ENCODE measurements around the gene SSH2.
"Not testable (repeated sequence)": the region's sequence is repeated elsewhere in the genome, so short reads cannot be mapped to it uniquely, and the experiment has no call there.

SSH2 gene

GRCh38 chr17:29874358-29874757 lies 55.7 kb downstream of the SSH2 start:
- DNase-seq, result not testable (repeated sequence)

- no peak for DNase-seq
Measured at GRCh38 chr17:29873476-29873875, 56.6 kb downstream of the SSH2 start.

- no peak for DNase-seq
Measured at GRCh38 chr17:29870836-29871465, 59.1 kb downstream of the SSH2 start.

- peak in 1 of 2 donors; percentile 5 for DNase-seq
Measured at GRCh38 chr17:29867643-29868181, 62.3 kb downstream of the SSH2 start.

GRCh38 chr17:29866746-29867404 lies 63.2 kb downstream of the SSH2 start:
- DNase-seq, result no peak

GRCh38 chr17:29864615-29865014 lies 65.4 kb downstream of the SSH2 start:
- no peak for DNase-seq

- DNase-seq, result not testable (repeated sequence)
Measured at GRCh38 chr17:29864123-29864522, 65.9 kb downstream of the SSH2 start.

GRCh38 chr17:29862951-29863350 lies 67.1 kb downstream of the SSH2 start:
- DNase-seq, result no peak

GRCh38 chr17:29862127-29862526 lies 67.9 kb downstream of the SSH2 start:
- DNase-seq, result no peak

GRCh38 chr17:29859445-29859844 lies 70.6 kb downstream of the SSH2 start:
- not testable (repeated sequence) for DNase-seq

- DNase-seq, result no peak
Measured at GRCh38 chr17:29857823-29858222, 72.2 kb downstream of the SSH2 start.

GRCh38 chr17:29857105-29857504 lies 72.9 kb downstream of the SSH2 start:
- not testable (repeated sequence) for DNase-seq

GRCh38 chr17:29855686-29856085 lies 74.3 kb downstream of the SSH2 start:
- DNase-seq, result no peak

GRCh38 chr17:29848737-29849136 lies 81.3 kb downstream of the SSH2 start:
- no peak for DNase-seq

- no peak for DNase-seq
Measured at GRCh38 chr17:29847527-29848400, 82.3 kb downstream of the SSH2 start.

- no peak for DNase-seq
Measured at GRCh38 chr17:29847118-29847517, 82.9 kb downstream of the SSH2 start.

- no peak for DNase-seq
Measured at GRCh38 chr17:29846298-29846697, 83.7 kb downstream of the SSH2 start.

GRCh38 chr17:29844339-29845048 lies 85.5 kb downstream of the SSH2 start:
- DNase-seq, result no peak

GRCh38 chr17:29840884-29841283 lies 89.1 kb downstream of the SSH2 start:
- DNase-seq, result no peak

- no peak for DNase-seq
Measured at GRCh38 chr17:29839656-29840055, 90.4 kb downstream of the SSH2 start.

GRCh38 chr17:29838961-29839360 lies 91.1 kb downstream of the SSH2 start:
- no peak for DNase-seq

GRCh38 chr17:29837531-29837930 lies 92.5 kb downstream of the SSH2 start:
- no peak for DNase-seq

GRCh38 chr17:29836643-29837042 lies 93.4 kb downstream of the SSH2 start:
- no peak for DNase-seq

All from CD4-positive, alpha-beta T cell treated with Interleukin-4 for 1 hour (primary cell).